Caco-2 (cell line): Measurements from ENCODE around the gene RSRP1. TPM values are rescaled to one million over a fixed set of nuclear protein-coding genes. Genes with fewer than 3 reads are reported as not detected.

Source experiments
- BruUV-seq: library from RNA; stranded (reverse); fragments of 400-500 nt; replicated peaks from 2 replicates; lab custom pipeline; 2021; lab: Mats Ljungman, UMichigan
- CTCF ChIA-PET: fragments of 300-600 bp; sonication (Branson Sonifier 250); formaldehyde crosslinking; loops from one replicate; lab custom pipeline; 2022; ENCODE audit warnings: antibody characterized with exemption; lab: Charles Lee
- POLR2A ChIA-PET: fragments of 300-600 bp; sonication (Branson Sonifier 250); formaldehyde crosslinking; loops from one replicate; lab custom pipeline; 2022; ENCODE audit warnings: antibody characterized with exemption; lab: Charles Lee
- DNase-seq, 2 experiments: peaks; one replicate each; pipeline versions ENCODE4 v3.0.0 to v3.0.0-alpha.2; 2020 to 2022
- H3K27me3 ChIP-seq: replicated peaks from 2 replicates; pipeline ENCODE4 v1.6.0; 2011; ENCODE audit warnings: low read length; ENCODE audit not compliant: control insufficient read depth, insufficient read depth
- H3K36me3 ChIP-seq: 2 replicates; pipeline ENCODE4 v1.5.1; 2011; ENCODE audit warnings: low read length; ENCODE audit not compliant: control insufficient read depth, insufficient read depth
- H3K4me1 ChIP-seq: fragments of 250-450 bp; sonication (Bioruptor Pico); 2 replicates; pipeline ENCODE4 v1.5.1; 2020; ENCODE audit warnings: mild to moderate bottlenecking
- H3K4me3 ChIP-seq: 2 replicates; pipeline ENCODE4 v1.5.1; 2011; ENCODE audit warnings: low read depth, mild to moderate bottlenecking, control low read depth, low read length
- H3K9me3 ChIP-seq: fragments of 250-450 bp; sonication (Bioruptor Pico); 2 replicates; pipeline ENCODE4 v1.5.1; 2020; ENCODE audit warnings: mild to moderate bottlenecking, moderate library complexity
- H3K27ac Mint-ChIP-seq: one replicate; pipeline ENCODE4 v1.8.0; 2022; ENCODE audit warnings: mixed read lengths; ENCODE audit not compliant: unreplicated experiment
- H3K27me3 Mint-ChIP-seq: one replicate; pipeline ENCODE4 v1.8.0; 2022; ENCODE audit warnings: mixed read lengths; ENCODE audit not compliant: insufficient read depth, unreplicated experiment
- H3K36me3 Mint-ChIP-seq: one replicate; pipeline ENCODE4 v1.8.0; 2022; ENCODE audit warnings: mild to moderate bottlenecking, mixed read lengths; ENCODE audit not compliant: insufficient read depth, unreplicated experiment
- H3K4me1 Mint-ChIP-seq: one replicate; pipeline ENCODE4 v1.8.0; 2022; ENCODE audit warnings: low read depth, mixed read lengths; ENCODE audit not compliant: unreplicated experiment
- H3K4me3 Mint-ChIP-seq: one replicate; pipeline ENCODE4 v1.8.0; 2022; ENCODE audit warnings: mild to moderate bottlenecking, moderate library complexity, mixed read lengths; ENCODE audit not compliant: unreplicated experiment
- H3K9me3 Mint-ChIP-seq: one replicate; pipeline ENCODE4 v1.8.0; 2022; ENCODE audit warnings: mixed read lengths; ENCODE audit not compliant: unreplicated experiment
- CTCF ChIP-seq, 2 experiments: fragments of 200-600 bp in 1 of 2; IDR thresholded peaks; 1 replicate in 1 of 2; 2 replicates in 1 of 2; pipeline versions ENCODE4 v1.5.1 to v1.8.0; 2011 to 2022; ENCODE audit warnings: antibody characterized with exemption in 1 of 2, control low read depth in 1 of 2, inconsistent platforms in 1 of 2, low read depth in 1 of 2, low read length in 1 of 2, mild to moderate bottlenecking in 1 of 2, moderate library complexity in 1 of 2; ENCODE audit not compliant: insufficient read depth in 1 of 2, severe bottlenecking in 1 of 2, unreplicated experiment in 1 of 2
- intact Hi-C: fragments of 100-400 bp; cut with micrococcal nuclease; formaldehyde crosslinking; loops from one replicate; pipeline ENCODE4 v1.10.0; 2022; ENCODE audit not compliant: unreplicated experiment
- total RNA-seq: library from RNA; stranded (reverse); gene quantifications from 2 replicates; pipeline ENCODE4 v1.2.3, GENCODE V29; 2022

Gene RSRP1
- total RNA-seq, 1 experiment from 2014 or later = 61.1 TPM

- intact Hi-C loops = loop anchor here (10.0 kb wide), 1 partner anchor 163 kb away; no protein-coding TSS in a partner anchor
- Histone ChIP-seq H3K4me3 (no peak overlapping the region), H3K36me3 (no peaks in the 10 kb centered on the region), H3K9me3 (no peaks in the 10 kb centered on the region), H3K4me1 (peaks cover 13% of the 10 kb centered on the region), H3K27me3 (no peaks in the 10 kb centered on the region)
- ChIA-PET CTCF (interaction anchor here (0.5 kb wide), 1 partner anchor 10 kb away, joined by 3 read pairs; no protein-coding TSS in a partner anchor), POLR2A (no interaction called here)
- Mint-ChIP-seq H3K4me1 (peaks cover 37% of the 10 kb centered on the region), H3K27me3 (no peaks in the 10 kb centered on the region), H3K4me3 (no peak overlapping the region), H3K36me3 (no peaks in the 10 kb centered on the region), H3K9me3 (no peaks in the 10 kb centered on the region), H3K27ac (peak overlapping the region; percentile 66)
- TF ChIP-seq CTCF (IDR thresholded peaks at IDR 0.05; ENCODE audit: insufficient read depth in 1 of 2, low read depth in 1 of 2, low read length in 1 of 2, severe bottlenecking in 1 of 2, unreplicated experiment in 1 of 2) = no peak
- BruUV-seq = no TSS peak
- peak in 1 of 2 experiments; percentile 27 for DNase-seq
Measured at GRCh38 chr1:25197982-25198662, 49.1 kb downstream of the RSRP1 start.

GRCh38 chr1:25197235-25197975, 49.8 kb downstream of the RSRP1 start:
- Mint-ChIP-seq H3K4me3 (no peak overlapping the region), H3K27me3 (no peaks in the 10 kb centered on the region)
- CTCF ChIA-PET = no interaction called here

More at GRCh38 chr1:25197235-25197975, 49.8 kb downstream of the RSRP1 start:
- H3K4me1 ChIP-seq = peaks cover 17% of the 10 kb centered on the region
- no peak for DNase-seq
- Mint-ChIP-seq H3K4me1 (peaks cover 38% of the 10 kb centered on the region), H3K36me3 (no peaks in the 10 kb centered on the region), H3K27ac (peak overlapping the region; percentile 66), H3K9me3 (no peaks in the 10 kb centered on the region)
- intact Hi-C loops = loop anchor here (10.0 kb wide), 1 partner anchor 163 kb away; no protein-coding TSS in a partner anchor
- no peaks in the 10 kb centered on the region for H3K27me3 ChIP-seq
- H3K4me3 ChIP-seq = no peak overlapping the region
- no TSS peak for BruUV-seq
- H3K36me3 ChIP-seq = no peaks in the 10 kb centered on the region
- no peak for TF ChIP-seq CTCF (IDR thresholded peaks at IDR 0.05; ENCODE audit: insufficient read depth in 1 of 2, low read depth in 1 of 2, low read length in 1 of 2, severe bottlenecking in 1 of 2, unreplicated experiment in 1 of 2)
- POLR2A ChIA-PET = no interaction called here
- H3K9me3 ChIP-seq = no peaks in the 10 kb centered on the region
